GM21390 (cell line): Measurements from ENCODE around the gene PCNP.
"Not testable (repeated sequence)": the region's sequence is repeated elsewhere in the genome, so short reads cannot be mapped to it uniquely, and the experiment has no call there.

Experiments
- ATAC-seq: cut with Tn5 transposase; IDR thresholded peaks from one replicate; pipeline ENCODE4 v1.9.1; 2021; ENCODE audit not compliant: unreplicated experiment

The PCNP gene

GRCh38 chr3:101573449-101574387 is at the start of gene PCNP:
Gene PCNP, plus strand, starts transcription at chr3:101574180. Its CDS starts 36 bp downstream, at chr3:101574216.
- peak; percentile 83 for ATAC-seq

- ATAC-seq = no peak
These were observed 46.5 kb upstream of the PCNP start for GRCh38 chr3:101527441-101527840.

DNA sequence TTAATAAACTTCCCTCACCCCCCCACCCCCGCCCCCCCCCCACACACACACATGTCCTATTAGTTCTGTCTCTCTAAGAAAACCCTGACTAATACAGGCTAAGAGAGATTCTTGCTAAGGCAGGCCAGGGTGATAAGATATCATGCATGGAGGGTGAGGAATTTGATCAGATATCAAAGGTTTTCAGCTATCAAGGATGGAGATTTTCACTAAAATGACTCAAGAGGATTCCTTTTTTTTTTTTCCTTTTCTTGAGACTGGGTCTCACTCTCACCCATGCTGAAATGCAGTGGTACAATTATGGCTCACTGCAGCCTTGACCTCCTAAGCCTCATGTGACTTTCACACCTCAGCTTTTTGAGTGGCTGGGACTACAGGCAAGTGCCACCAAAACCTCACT is 46.1 kb upstream of the PCNP start:
- ATAC-seq = no peak

DNA sequence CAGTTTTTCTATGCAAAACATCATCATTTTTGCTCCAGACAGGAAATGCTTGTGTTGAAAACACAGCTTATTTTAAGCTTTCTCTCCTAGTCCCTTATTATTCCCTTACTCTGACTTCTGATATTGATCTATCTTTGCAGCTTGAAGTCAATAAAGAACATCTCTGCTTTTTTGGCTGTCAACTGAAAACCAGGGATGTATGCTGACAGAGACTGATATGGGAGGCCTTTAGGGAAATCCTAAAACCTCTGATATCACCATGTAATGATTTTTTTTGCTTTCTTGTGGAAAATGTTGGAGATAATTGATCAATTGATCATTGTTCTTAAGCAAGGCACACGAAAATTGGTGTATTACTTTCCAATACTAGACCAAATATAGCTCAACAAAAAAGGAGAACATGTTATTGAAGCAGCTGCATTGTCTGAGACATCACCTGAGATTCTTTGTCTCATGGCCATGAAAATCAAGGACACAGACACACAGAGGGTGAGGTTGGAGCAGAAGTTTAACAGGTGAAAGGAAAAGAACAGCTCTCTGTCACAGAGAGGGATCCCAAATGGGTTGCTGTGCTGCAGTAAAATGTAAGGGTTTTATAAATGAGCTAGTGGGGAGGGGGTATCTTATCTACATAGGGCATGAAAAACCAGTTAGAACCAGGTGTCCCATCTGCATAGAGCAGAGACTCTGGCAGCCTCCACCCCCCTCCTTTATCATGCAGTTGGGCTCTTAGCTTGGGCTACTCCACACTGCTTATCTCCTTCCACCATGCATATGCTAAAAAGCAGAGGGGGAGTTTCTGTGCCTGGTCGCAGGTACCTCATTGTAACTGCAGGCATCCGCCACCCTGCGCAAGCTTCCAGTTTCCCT is 43.9 kb upstream of the PCNP start:
- ATAC-seq = no peak

- ATAC-seq = no peak
These were observed 43.3 kb upstream of the PCNP start for GRCh38 chr3:101530686-101531047.

GRCh38 chr3:101531473-101532086 is 42.4 kb upstream of the PCNP start:
- no peak for ATAC-seq

DNA sequence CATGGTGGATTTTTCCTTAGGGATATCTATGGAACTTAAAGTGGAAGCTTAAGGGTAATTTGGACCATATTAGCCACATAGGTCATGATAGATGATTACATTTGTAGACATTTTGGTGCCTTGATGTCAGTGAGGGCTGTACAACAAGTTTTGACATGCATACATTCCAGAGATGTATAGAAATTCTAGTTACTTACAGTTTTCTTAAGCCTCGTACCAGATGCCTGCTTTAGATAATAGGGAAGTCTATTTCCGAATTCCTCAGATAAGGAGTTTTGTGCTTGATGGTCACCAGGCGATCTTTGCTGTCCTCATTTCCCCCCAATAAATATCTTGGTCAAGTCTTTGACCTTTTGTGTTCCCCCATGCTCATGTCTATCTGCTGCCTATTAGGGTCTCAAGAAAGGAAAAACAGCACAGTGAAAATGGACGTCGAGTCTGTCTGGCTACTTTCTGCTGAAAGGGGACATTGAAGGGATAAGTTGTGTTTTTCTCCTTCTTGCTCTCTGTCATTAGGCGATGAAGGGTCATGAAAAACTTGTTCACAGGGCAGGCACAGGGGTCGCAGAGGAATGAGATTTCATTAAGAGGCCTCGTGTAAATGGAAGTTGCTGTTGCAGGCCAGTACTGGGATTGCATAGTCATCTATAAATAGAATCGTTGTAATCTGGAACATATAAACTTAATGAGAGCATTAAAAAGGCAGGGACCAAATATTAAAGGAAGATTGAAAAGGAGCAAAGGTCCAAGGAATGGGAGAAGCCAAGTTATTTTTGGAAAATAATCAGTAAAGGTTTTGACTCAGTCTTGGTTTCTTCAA is 41.0 kb upstream of the PCNP start:
- no peak for ATAC-seq

GRCh38 chr3:101533603-101533968 is 40.4 kb upstream of the PCNP start:
- ATAC-seq = no peak

DNA sequence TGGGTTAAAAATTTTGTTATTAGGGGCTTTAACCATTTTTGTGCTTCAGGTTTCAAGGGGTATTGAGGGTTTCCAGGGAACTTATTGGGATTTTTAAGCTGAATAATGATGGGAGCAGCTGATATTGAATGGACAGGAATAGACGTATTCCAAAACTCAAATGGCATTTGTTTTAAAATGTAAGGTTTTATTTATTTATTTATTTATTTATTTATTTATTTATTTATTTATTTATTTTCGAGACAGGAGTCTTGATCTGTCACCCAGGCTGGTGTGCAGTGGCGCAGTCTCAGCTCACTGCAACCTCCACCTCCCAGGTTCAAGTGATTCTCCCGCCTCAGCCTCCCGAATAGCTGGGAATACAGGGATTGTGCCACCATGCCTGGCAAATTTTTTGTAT is 38.8 kb upstream of the PCNP start:
- no peak for ATAC-seq

- ATAC-seq = no peak
These were observed 37.7 kb upstream of the PCNP start for GRCh38 chr3:101536266-101536665.

- ATAC-seq = not testable (repeated sequence)
These were observed 37.0 kb upstream of the PCNP start for GRCh38 chr3:101536955-101537354.

DNA sequence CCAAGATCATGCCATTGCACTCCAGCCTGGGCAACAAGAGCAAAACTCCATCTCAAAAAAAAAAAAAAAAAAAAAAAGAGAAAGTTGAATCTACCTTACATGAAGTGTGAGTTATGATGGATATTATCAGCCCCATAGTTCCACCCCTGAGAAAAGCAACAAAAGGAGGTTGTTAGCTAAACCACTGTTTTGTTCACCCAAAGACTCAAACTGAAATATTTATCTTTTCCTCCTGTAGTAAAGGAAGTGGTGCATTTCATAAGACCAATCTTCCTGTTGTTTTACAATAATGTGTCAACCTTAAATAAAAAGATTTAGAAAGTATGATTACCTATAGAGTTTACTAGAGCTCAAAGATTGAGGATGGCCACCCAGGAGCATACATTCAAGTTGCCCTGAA is 31.0 kb upstream of the PCNP start:
- ATAC-seq = no peak

GRCh38 chr3:101544161-101544850 is 29.7 kb upstream of the PCNP start:
- ATAC-seq = no peak

GRCh38 chr3:101548527-101549105 is 25.4 kb upstream of the PCNP start:
- ATAC-seq = no peak

DNA sequence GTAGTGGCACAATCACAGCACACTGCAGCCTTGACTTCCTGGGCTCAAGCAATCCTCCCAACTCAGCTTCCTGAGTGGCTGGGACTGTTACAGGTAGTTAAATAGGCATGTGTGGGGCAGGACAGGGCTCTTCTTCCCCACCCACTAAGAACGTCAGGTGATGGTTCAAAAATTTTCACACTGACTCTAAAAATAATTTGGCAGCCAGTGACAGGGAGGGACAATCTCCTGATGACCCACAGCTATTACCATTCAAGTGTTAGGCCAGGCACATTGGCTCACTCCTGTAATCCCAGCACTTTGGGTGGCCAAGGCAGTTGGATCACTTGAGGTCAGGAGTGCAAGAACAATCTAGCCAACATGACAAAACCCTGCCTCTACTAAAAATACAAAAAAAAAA is 24.5 kb upstream of the PCNP start:
- ATAC-seq = no peak

- not testable (repeated sequence) for ATAC-seq
These were observed 22.5 kb upstream of the PCNP start for GRCh38 chr3:101551359-101552081.

- not testable (repeated sequence) for ATAC-seq
These were observed 20.6 kb upstream of the PCNP start for GRCh38 chr3:101553381-101553780.

- ATAC-seq = no peak
These were observed 17.9 kb upstream of the PCNP start for GRCh38 chr3:101556064-101556463.
